ENCODE results near the gene FBXL19. TPM values are rescaled to one million over a fixed set of nuclear protein-coding genes. Genes with fewer than 3 reads are reported as not detected.

Gene FBXL19
- total and polyA plus RNA-seq, 4 donors, result 0.31 to 4.8 (median 2.7) TPM

GRCh38 chr16:30942426-30942806 is 19.0 kb downstream of the FBXL19 start:
- H3K4me3 ChIP-seq (ENCODE audit: low read depth in 1 of 3, low read length in 3 of 3), result no peak overlapping the region
- no peak for DNase-seq (ENCODE audit: low spot score)
- H3K27me3 ChIP-seq (ENCODE audit: control insufficient read depth in 4 of 4, insufficient read depth in 4 of 4, low read length in 3 of 4), result no peaks in the 10 kb centered on the region
- H3K4me1 ChIP-seq (ENCODE audit: control insufficient read depth in 4 of 4, insufficient read depth in 4 of 4, low read length in 3 of 4), result peaks cover 0 to 8% (median 3%) of the 10 kb centered on the region in 4 donors
- WGBS, result 59% methylated on average over 4 of the region's 4 CpGs
- peaks cover 0 to 2% (median 0%) of the 10 kb centered on the region in 4 donors for H3K36me3 ChIP-seq (ENCODE audit: control insufficient read depth in 4 of 4, insufficient read depth in 3 of 4, low read depth in 1 of 4, low read length in 3 of 4)
- H3K9ac ChIP-seq (ENCODE audit: low read depth in 1 of 2, low read length in 2 of 2), result no peak overlapping the region
- H3K9me3 ChIP-seq (ENCODE audit: control insufficient read depth in 4 of 4, low read length in 3 of 4), result no peaks in the 10 kb centered on the region
- H3K27ac ChIP-seq (ENCODE audit: low read depth in 1 of 2, low read length in 2 of 2), result peak overlapping the region in 1 of 2 donors; percentile 19
- no peak for TF ChIP-seq TAF1 (conservative IDR thresholded peaks at IDR 0.05)
- no peak for TF ChIP-seq SP1 (IDR thresholded peaks at IDR 0.05)
- TF ChIP-seq REST (IDR thresholded peaks at IDR 0.05), result no peak

- Histone ChIP-seq H3K4me3 (ENCODE audit: low read depth in 1 of 3, low read length in 3 of 3) (no peak overlapping the region), H3K36me3 (ENCODE audit: control insufficient read depth in 4 of 4, insufficient read depth in 3 of 4, low read depth in 1 of 4, low read length in 3 of 4) (peaks cover 0 to 2% (median 0%) of the 10 kb centered on the region in 4 donors), H3K9me3 (ENCODE audit: control insufficient read depth in 4 of 4, low read length in 3 of 4) (no peaks in the 10 kb centered on the region)
These were observed 21.0 kb downstream of the FBXL19 start for GRCh38 chr16:30944352-30944751.

More at GRCh38 chr16:30944352-30944751, 21.0 kb downstream of the FBXL19 start:
- Histone ChIP-seq H3K27me3 (ENCODE audit: control insufficient read depth in 4 of 4, insufficient read depth in 4 of 4, low read length in 3 of 4) (no peaks in the 10 kb centered on the region), H3K4me1 (ENCODE audit: control insufficient read depth in 4 of 4, insufficient read depth in 4 of 4, low read length in 3 of 4) (peaks cover 0 to 8% (median 4%) of the 10 kb centered on the region in 4 donors), H3K27ac (ENCODE audit: low read depth in 1 of 2, low read length in 2 of 2) (no peak overlapping the region), H3K9ac (ENCODE audit: low read depth in 1 of 2, low read length in 2 of 2) (no peak overlapping the region)
- no peak for DNase-seq (ENCODE audit: low spot score)
- TF ChIP-seq TAF1 (conservative IDR thresholded peaks at IDR 0.05) (no peak), MAX (IDR thresholded peaks at IDR 0.05) (no peak), HNF4A (conservative IDR thresholded peaks at IDR 0.05) (no peak), EGR1 (IDR thresholded peaks at IDR 0.05; ENCODE audit: low read depth in 2 of 2) (no peak), REST (IDR thresholded peaks at IDR 0.05) (no peak)
